NCI-H510A (cell line): ENCODE data around the gene ACSBG1.

Experiments
- DNase-seq: peaks from one replicate; lab custom pipeline; 2025; lab: John Stamatoyannopoulos, UW

The ACSBG1 gene

GRCh38 chr15:78216276-78217104 lies 17.9 kb downstream of the ACSBG1 start:
- DNase-seq, result no peak

GRCh38 chr15:78213956-78214355 lies 20.4 kb downstream of the ACSBG1 start:
- DNase-seq, result no peak

- DNase-seq, result no peak
These were observed 21.0 kb downstream of the ACSBG1 start for GRCh38 chr15:78213425-78213750.

DNA sequence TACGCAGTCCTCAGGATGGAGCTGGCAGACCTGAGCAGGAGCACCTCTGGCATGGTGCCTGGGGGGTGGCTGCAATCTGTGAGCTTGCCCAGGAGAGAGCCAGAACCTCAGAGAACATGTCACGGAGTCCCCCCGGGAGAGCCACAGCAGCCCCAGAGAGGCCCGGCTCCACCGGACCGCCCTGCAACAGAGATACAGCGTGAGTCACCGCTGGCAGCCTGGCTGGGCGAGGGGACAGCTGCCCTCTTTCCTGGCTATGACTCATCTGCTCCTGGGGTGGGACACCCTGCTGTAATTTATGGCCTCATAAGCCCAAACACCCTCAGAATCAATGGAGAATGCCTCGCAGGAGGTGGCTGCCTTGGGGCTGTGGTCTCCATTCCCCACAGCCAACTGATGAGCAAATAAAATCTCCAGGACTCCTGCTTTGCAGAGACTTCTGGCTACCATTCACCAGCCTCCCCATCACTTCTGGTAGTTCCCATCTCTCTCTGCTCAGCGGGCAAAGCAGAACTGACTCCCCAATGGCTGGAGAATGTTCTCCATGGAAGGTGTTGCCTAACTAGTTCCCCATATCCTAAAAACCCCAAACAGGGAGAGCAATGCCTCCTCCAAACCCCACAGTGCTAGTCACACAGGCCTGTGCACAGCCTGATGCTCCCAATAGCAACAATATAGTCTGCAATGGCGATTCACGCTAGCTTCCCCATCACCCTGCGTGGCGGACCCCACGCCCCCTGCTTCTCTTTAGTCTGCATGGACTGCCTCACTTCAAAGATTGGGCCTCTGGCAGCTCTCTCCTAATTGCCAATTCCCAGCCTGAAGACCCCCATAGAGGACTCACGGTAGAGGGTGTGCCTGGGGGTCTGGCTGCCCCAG lies 21.6 kb downstream of the ACSBG1 start:
- DNase-seq, result no peak

DNA sequence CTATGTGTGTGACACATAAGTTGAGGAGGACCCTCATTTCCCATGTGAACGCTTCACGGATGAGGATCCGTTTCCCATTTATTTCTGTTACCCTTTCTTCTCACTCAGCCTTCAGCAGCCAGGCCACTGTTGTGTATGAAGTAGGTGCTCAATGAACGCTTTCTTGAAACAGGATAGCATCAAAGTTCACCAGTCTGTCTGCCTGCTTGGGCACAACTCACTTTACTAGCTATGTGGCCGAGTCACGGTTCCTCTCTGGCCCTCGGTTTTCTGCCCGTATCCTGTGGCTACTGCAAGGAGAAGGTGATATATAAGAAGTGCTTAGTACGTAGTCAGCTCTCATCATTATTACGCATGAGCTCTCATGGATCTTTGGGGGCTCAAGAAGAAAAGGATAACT lies 22.4 kb downstream of the ACSBG1 start:
- no peak for DNase-seq

- no peak for DNase-seq
These were observed 23.0 kb downstream of the ACSBG1 start for GRCh38 chr15:78211189-78211921.

DNA sequence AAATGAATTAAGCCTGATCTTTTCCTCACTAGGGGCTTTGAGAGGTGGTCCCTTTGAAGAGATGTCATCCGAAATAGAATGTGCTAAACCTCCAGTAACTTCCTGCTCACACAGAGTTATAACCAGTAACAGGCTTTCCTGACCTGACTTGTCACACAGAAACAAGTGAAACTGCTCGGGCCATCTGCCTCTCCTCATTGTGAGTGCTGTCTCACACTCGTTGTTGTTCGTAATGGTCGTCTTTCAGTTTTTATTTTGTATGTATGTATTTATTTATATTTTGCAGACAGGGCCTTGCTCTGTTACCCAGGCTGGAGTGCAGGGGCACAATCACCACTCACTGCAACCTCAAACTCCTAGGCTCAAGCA lies 24.0 kb downstream of the ACSBG1 start:
- DNase-seq, result no peak

DNA sequence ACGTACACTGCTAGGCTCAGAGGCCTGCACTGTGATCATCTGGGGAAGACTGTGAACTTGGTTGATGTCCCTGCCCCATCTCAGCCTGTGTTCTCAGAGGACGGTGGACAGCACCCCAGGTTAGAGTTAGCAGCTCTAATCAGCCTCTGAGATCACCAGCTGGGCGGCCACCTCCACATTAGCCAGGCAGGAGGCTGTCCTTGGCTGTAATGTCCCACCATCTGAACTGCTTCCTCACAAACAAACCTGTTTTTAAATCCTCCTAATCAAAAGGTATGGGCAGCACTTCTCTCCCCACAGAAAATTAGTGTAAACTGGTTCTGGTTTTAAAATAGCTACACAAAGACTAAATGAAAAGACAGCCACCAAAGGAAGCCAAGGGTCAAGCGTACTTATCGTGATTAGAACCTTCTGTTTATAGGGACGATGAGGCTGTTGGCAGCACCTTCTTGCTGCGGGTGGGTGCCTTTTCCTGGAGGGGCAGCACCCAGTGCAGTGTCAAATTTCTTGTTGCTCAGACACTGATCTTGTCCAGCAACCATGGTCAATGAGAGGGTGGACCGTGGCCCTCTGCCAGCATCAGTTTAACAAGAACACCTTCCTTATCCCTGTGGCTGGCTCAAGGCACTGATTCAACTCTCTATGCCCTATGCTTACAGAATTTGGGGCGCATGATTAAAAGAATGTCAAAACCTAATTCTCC lies 24.6 kb downstream of the ACSBG1 start:
- DNase-seq, result no peak

GRCh38 chr15:78208887-78209645 lies 25.3 kb downstream of the ACSBG1 start:
- DNase-seq, result no peak

GRCh38 chr15:78208341-78208844 lies 26.0 kb downstream of the ACSBG1 start:
- DNase-seq, result no peak

GRCh38 chr15:78207641-78208340 lies 26.6 kb downstream of the ACSBG1 start:
- DNase-seq, result no peak

DNA sequence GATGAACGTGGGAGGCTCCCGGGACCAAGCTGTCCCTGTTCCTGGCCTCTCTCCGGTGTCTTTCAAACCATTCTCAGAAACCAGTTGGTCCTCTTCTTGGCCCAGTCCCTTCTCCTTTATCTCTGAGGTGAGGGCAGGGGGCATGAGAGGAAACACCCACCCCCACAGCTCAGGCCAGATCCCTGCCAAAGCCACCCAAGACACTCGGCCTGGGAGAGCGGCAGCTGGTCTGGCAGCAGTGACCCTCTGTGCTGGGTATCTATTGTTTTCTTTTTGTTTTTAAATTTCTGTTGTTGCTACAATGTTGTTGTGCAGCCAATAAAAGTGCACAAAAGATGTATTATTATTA lies 27.3 kb downstream of the ACSBG1 start:
- DNase-seq, result no peak

DNA sequence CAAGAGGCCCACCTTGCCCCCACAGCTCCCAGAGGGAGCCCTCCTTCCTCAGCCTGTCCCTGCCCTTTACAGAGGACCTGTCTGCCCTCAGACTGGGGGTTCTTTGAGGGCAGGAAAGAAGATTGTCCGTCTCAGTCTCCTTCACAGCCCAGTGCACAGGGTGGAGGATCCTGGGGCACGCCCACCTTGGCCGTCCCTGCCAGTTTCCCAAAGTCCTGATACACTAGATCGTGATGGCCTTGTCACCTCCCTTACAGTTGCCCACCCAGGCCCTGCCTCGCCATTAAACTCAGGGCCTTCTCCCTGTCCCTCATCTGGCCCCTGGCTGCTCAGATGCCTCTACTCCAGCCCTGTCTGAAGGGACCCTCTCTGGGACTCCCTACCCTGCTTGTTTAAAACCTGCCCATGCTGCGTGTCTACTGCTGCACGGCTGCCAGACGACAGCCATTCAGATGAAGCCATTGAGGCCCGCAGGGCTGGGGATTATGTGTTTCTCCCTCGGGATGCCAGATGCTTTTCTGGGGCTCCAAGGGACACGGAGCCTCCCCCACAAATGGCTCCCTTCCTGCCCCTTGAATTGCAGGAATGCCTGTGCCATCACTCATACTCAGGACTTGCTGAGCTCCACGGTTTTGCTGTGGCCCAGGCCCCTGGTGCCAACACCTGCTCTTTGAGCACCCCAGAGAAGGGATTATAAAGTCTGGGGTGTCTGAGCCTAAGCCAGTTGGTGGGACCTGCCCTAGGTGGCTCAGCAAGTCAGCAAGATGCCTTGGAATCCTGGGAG lies 27.8 kb downstream of the ACSBG1 start:
- DNase-seq, result no peak

DNA sequence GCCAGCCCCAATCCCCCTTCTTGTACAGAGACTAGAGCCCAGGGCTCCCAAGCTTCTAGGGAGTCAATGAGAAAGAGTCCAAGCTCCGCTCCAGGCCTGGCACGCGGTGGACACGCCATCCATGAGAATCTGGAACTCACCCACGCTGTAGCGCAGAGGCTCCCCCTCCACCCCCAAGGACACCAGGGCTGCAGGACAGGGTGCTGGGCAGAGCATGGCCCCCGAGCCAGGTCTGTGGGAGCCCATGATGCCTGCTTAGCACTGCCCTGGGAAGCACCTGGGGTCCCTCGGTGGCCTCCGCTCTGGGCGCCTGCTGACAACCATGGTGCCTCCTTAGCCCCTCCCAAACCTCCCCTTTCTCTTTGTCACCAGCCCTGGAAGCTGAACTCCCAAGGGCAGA lies 28.5 kb downstream of the ACSBG1 start:
- DNase-seq, result no peak

- DNase-seq, result no peak
These were observed 29.0 kb downstream of the ACSBG1 start for GRCh38 chr15:78205337-78205736.

DNA sequence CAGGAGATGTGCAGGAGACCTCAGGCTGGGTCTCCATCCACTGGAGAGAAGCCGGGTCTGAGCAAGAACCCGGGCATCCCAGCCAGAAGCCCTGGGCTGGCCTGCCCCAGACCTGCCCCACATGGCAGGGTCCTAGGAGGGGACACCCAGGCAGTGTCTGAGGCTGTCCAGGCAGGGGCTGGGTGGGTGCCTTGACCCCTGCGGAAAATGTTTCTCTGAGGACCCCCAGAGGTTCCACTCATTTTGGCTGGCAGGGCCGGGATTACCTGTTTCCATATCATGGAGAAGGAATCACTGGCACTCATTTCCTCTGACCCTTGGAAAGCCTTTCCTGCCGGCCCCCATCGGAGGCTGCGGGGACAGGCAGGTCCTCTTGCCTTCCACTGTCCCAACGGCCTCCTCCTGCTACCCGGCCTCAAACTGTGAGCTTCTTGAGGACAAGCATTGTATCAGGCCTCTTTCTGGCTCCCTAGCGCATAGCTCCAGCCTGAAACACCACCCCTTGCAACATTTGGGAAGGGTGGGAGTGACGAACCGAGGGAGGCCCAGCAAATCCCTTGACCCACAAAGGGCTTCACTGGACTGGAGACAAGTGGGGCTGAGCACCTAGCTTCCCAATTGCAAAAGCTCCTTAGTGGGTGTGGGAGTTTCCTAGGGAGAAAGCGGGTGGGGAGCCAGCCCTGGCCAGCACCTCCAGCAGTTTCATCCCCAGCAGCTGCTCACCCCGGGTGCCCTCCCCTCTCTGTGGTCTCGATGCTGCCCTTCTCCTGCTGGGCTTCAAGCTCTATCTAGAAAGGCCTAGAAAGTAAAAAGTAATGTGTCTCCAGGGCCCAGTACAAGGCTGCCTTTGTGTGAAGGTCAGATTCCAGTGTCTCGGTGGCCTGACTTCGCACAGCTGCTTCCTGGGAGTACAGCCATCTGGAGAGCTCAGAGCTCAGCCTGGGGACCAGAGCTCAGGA lies 29.7 kb downstream of the ACSBG1 start:
- no peak for DNase-seq

- DNase-seq, result no peak
These were observed 30.8 kb downstream of the ACSBG1 start for GRCh38 chr15:78203346-78204225.
